OCI-LY1 (cell line): Measurements from ENCODE around the gene NDST3.

Experiments
- H2AFZ ChIP-seq: fragments of 200-600 bp; sonication (generic), shearing (Covaris generic); 2 replicates; pipeline ENCODE4 v1.6.0; 2014; ENCODE audit warnings: antibody characterized with exemption, mild to moderate bottlenecking, low read length
- H3F3A ChIP-seq: fragments of 200-600 bp; sonication (generic), shearing (Covaris generic); 2 replicates; pipeline ENCODE4 v1.6.0; 2014; ENCODE audit warnings: mild to moderate bottlenecking, antibody characterized with exemption, low read length, moderate library complexity; ENCODE audit not compliant: insufficient read depth
- H3K27ac ChIP-seq: fragments of 200-600 bp; sonication (generic); 2 replicates; pipeline ENCODE4 v1.5.1; 2014; ENCODE audit warnings: low read length, mixed run types, mild to moderate bottlenecking, low read depth; ENCODE audit not compliant: poor library complexity, severe bottlenecking
- H3K27me3 ChIP-seq: fragments of 200-600 bp; sonication (generic); 2 replicates; pipeline ENCODE4 v1.6.0; 2014; ENCODE audit warnings: antibody characterized with exemption, mild to moderate bottlenecking, low read length, moderate library complexity; ENCODE audit not compliant: insufficient read depth
- H3K36me3 ChIP-seq: fragments of 200-600 bp; sonication (generic); 2 replicates; pipeline ENCODE4 v1.6.1; 2014; ENCODE audit warnings: mild to moderate bottlenecking, antibody characterized with exemption, low read length, moderate library complexity, mixed read lengths; ENCODE audit not compliant: insufficient read depth
- H3K4me1 ChIP-seq: fragments of 200-600 bp; sonication (generic); 2 replicates; pipeline ENCODE4 v1.5.1; 2014; ENCODE audit warnings: mild to moderate bottlenecking, low read length, moderate library complexity; ENCODE audit not compliant: insufficient read depth, severe bottlenecking
- H3K4me2 ChIP-seq: fragments of 200-600 bp; sonication (generic), shearing (Covaris generic); 2 replicates; pipeline ENCODE4 v1.6.1; 2014; ENCODE audit warnings: low read length
- H3K4me3 ChIP-seq: fragments of 200-600 bp; sonication (generic); 2 replicates; pipeline ENCODE4 v1.5.1; 2014; ENCODE audit warnings: low read length, low read depth, mild to moderate bottlenecking, mixed read lengths; ENCODE audit not compliant: poor library complexity, severe bottlenecking
- H3K79me2 ChIP-seq: fragments of 200-600 bp; shearing (Covaris generic); 2 replicates; pipeline ENCODE4 v1.6.1; 2016; ENCODE audit warnings: mixed run types, low read length, mixed read lengths; ENCODE audit not compliant: insufficient read depth
- H3K9ac ChIP-seq: fragments of 200-600 bp; sonication (generic), shearing (Covaris generic); 2 replicates; pipeline ENCODE4 v1.6.1; 2014; ENCODE audit warnings: mild to moderate bottlenecking, low read length, mixed read lengths
- H3K9me2 ChIP-seq: fragments of 200-600 bp; sonication (generic), shearing (Covaris generic); 2 replicates; pipeline ENCODE4 v1.6.1; 2014; ENCODE audit warnings: low read depth, mild to moderate bottlenecking, low read length, mixed read lengths
- H3K9me3 ChIP-seq: fragments of 200-600 bp; shearing (Covaris generic); 2 replicates; pipeline ENCODE4 v1.6.1; 2014; ENCODE audit warnings: low read length, mixed read lengths
- H4K20me1 ChIP-seq: fragments of 200-600 bp; sonication (generic), shearing (Covaris generic); 2 replicates; pipeline ENCODE4 v1.6.0; 2016; ENCODE audit warnings: mild to moderate bottlenecking, low read length; ENCODE audit not compliant: insufficient read depth
- CTCF ChIP-seq: fragments of 200-600 bp; sonication (generic), shearing (Covaris generic); IDR thresholded peaks from 2 replicates; pipeline ENCODE4 v1.5.1; 2017; ENCODE audit warnings: mild to moderate bottlenecking, antibody characterized with exemption, low read length, moderate library complexity, mixed read lengths
- EZH2 ChIP-seq: fragments of 200-600 bp; sonication (generic), shearing (Covaris generic); IDR thresholded peaks from 2 replicates; pipeline ENCODE4 v1.8.0; 2017; ENCODE audit warnings: borderline replicate concordance, mixed run types, mild to moderate bottlenecking, antibody characterized with exemption, low read length, moderate library complexity, mixed read lengths

Gene NDST3

GRCh38 chr4:118012142-118012541 is 22.1 kb upstream of the NDST3 start:
- no peaks in the 10 kb centered on the region for H4K20me1 ChIP-seq
- H3K4me1 ChIP-seq = no peaks in the 10 kb centered on the region
- no peaks in the 10 kb centered on the region for H3K9me2 ChIP-seq
- no peaks in the 10 kb centered on the region for H3K27me3 ChIP-seq
- H3K4me2 ChIP-seq = no peak overlapping the region
- no peak overlapping the region for H2AFZ ChIP-seq
- H3K79me2 ChIP-seq = no peaks in the 10 kb centered on the region
- no peaks in the 10 kb centered on the region for H3F3A ChIP-seq
- no peak overlapping the region for H3K9ac ChIP-seq
- TF ChIP-seq EZH2 (no peak), CTCF (no peak)
- H3K36me3 ChIP-seq = no peaks in the 10 kb centered on the region
- H3K9me3 ChIP-seq = no peaks in the 10 kb centered on the region
- no peak overlapping the region for H3K4me3 ChIP-seq
- H3K27ac ChIP-seq = no peak overlapping the region

GRCh38 chr4:118014831-118015230 is 19.5 kb upstream of the NDST3 start:
- H3K4me1 ChIP-seq = no peaks in the 10 kb centered on the region
- H3K4me3 ChIP-seq = no peak overlapping the region
- H3K36me3 ChIP-seq = no peaks in the 10 kb centered on the region
- no peaks in the 10 kb centered on the region for H3K9me3 ChIP-seq
- no peaks in the 10 kb centered on the region for H3K9me2 ChIP-seq
- H3F3A ChIP-seq = no peaks in the 10 kb centered on the region
- no peaks in the 10 kb centered on the region for H4K20me1 ChIP-seq
- H3K27me3 ChIP-seq = no peaks in the 10 kb centered on the region
- no peak overlapping the region for H3K27ac ChIP-seq
- TF ChIP-seq CTCF (no peak), EZH2 (no peak)
- no peaks in the 10 kb centered on the region for H3K79me2 ChIP-seq
- no peak overlapping the region for H3K4me2 ChIP-seq
- H2AFZ ChIP-seq = no peak overlapping the region
- no peak overlapping the region for H3K9ac ChIP-seq

GRCh38 chr4:118018381-118019145 is 15.7 kb upstream of the NDST3 start:
- Histone ChIP-seq H3K36me3 (no peaks in the 10 kb centered on the region), H3K27me3 (no peaks in the 10 kb centered on the region), H2AFZ (no peak overlapping the region), H3K27ac (no peak overlapping the region), H3K4me1 (no peaks in the 10 kb centered on the region), H3K9me3 (no peaks in the 10 kb centered on the region), H3F3A (no peaks in the 10 kb centered on the region), H3K9me2 (no peaks in the 10 kb centered on the region), H3K79me2 (no peaks in the 10 kb centered on the region), H4K20me1 (no peaks in the 10 kb centered on the region), H3K4me2 (no peak overlapping the region), H3K4me3 (no peak overlapping the region), H3K9ac (no peak overlapping the region)
- no peak for TF ChIP-seq CTCF
- TF ChIP-seq EZH2 = no peak
